GM19372 (cell line): Measurements from ENCODE around the gene ERBB4.
A peak's percentile ranks its signal among the peaks of the same experiment; 100 is the strongest.
"Not testable (repeated sequence)": the region's sequence is repeated elsewhere in the genome, so short reads cannot be mapped to it uniquely, and the experiment has no call there.

ENCODE experiments used
- ATAC-seq: cut with Tn5 transposase; IDR thresholded peaks from one replicate; pipeline ENCODE4 v1.9.1; 2021; ENCODE audit warnings: mild to moderate bottlenecking, low read depth, moderate library complexity; ENCODE audit not compliant: unreplicated experiment

Gene ERBB4

DNA sequence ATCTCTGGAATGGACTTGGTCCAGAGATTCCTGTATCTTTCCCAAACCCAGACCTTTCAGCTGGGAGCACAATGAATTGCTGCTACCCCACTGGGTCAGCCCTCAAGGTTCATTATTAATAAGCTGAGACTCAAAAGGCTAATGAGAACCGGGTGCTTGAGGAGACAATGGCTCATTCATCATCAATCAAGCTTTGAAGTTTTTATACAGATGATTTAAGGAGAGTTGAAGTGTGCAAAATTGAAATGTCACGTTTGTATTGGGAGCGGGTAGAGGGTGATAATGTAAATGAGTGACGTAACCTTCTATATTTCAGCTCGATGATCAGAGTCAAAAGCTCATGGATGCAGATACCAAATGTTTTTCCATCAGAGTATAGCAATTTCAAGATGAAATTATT lies 744.9 kb downstream of the ERBB4 start:
- no peak for ATAC-seq

DNA sequence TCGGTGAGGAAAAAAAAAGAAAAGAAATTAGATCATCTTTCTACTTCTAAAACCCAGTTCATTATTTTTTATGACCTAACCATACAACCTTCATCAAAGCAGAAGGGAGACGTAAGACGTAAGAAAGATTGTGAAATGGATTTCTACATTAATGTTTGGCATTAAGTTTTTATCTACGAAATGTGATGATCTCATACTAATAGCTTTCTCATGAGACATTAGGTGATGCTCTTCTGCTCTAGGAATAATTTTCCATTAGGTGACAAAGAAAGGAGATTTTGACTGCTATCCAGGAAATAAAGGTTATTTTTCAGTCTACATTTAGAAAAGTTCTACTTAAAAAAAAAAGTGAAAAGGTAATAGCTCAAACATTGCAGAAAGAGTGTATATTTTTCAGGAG lies 748.6 kb downstream of the ERBB4 start:
- ATAC-seq = no peak

DNA sequence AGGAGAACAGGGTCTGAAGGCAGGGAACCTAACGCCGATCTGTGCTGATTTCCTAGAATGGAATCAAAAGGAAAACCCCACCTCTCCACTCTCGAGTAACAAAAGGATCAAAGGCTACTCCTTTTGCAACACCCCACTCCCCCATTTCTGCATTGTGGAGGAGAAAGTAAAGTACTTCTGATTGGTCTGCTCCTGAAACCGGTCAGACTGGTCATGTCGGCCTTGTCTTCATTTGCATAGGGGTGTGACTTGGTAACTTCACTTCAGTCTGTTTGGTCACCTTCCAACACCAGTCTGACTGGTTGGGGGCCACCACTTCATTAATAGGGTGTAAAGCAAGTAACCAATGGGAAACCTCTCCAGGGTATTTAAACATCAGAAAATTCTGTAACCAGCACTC lies 771.9 kb downstream of the ERBB4 start:
- no peak for ATAC-seq

DNA sequence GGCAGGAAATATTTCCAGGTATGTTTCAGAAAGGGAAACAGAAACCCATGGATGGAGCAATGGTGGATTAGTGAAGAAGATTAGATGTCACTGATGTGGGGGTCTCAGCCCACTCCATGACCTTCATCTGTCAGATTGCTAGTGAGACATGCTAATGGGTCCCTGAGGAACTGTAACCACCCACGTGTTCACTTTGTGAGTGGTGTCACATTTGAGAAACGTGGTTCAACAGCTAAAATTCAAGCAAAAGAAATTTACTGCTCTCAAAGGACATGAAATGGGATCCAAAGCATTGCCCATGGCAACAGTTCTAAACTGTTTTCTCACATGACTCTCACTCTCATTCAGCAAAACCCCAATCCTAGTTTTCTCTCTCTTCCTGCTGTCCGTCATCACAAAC lies 776.1 kb downstream of the ERBB4 start:
- ATAC-seq = no peak

DNA sequence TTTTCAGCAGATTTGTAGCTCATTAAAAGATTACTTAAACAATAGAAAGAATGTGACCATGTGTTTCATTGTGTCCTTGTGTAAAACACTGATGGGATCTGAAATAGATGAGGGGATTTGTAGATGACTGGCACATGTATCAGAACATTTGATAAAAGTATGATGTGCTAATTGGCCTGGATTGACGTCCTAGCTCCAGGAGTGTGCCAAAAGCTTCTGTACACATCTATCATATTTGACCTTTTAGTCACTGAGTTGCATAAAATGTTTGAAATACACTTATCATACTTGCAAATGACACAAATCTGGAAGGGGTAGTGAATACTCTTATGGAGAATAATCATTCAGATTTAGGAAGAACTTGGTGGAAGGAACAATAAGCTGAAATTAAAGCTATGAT lies 778.5 kb downstream of the ERBB4 start:
- ATAC-seq = no peak

DNA sequence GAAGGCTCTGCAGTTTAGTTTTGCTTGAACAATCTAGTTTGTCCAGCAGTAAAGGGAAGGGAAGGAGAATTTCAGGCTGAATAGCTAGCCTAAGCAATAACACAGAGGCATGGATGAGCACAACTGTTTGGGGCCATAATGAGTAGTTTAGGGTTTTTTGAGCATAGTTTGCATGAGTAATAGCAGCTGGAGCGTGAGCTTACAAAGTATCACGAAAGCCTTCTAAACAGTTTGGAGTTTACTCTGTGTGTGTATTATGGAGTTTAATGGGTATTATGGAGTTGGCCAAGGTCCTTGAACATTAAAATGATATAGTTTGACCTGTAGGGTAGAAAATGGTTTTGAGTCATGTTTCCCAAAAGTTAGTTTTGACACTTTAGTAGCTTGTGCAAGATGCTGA lies 782.3 kb downstream of the ERBB4 start:
- no peak for ATAC-seq

DNA sequence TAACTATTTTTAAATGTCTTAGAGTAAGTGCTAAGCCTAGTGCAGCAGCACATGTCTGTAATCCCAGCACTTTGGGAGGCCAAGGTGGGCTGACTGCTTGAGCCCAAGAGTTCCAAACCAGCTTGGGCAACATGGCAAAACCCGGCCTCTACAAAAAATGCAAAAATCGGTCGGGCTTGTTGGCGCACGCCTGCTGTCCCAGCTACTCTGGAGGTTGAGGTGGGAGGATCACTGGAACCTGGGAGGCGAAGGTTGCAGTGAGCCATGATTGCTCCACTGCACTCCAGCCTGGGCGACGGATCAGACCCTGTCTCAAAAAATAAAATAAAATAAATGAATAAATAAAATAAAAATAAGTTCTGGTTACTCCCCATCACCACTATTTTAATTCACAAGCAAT lies 783.4 kb downstream of the ERBB4 start:
- ATAC-seq = no peak

DNA sequence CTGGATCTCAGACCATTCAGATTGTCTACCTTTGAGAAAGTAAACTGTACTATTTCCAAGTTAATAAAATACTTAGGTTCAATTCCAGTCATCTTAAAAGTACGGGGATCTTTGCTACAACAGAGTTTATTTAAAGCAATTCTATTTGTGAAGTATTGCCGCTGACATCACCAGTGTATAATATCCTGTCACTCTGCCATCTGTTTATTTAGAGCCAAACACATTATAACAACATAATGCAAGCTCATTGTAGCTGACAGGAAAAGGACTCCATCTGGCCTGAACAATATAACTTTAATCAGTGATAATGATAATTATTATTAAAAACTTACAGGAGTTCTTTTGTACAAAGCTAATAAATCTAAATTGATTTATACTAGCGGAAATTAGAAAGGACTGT lies 786.8 kb downstream of the ERBB4 start:
- no peak for ATAC-seq

DNA sequence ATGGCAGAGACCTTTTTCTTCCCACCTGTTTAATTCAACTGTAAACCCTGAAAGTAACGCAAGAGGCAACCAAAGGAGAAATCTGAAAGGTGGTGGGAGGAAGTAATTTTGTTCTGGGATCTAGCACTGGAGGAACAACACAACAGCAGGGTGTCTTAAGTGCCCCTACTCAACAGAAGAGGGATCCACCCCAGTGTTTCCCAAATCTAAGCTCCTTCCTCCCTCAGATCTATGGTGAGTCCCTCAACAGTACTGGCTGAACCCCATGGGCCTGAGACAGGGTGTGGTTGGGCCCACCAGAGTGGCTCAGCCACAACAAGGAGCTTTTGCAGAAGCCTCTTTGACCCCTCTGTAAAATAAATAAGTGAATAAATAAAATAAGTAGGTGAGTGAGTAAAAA lies 790.3 kb downstream of the ERBB4 start:
- no peak for ATAC-seq

DNA sequence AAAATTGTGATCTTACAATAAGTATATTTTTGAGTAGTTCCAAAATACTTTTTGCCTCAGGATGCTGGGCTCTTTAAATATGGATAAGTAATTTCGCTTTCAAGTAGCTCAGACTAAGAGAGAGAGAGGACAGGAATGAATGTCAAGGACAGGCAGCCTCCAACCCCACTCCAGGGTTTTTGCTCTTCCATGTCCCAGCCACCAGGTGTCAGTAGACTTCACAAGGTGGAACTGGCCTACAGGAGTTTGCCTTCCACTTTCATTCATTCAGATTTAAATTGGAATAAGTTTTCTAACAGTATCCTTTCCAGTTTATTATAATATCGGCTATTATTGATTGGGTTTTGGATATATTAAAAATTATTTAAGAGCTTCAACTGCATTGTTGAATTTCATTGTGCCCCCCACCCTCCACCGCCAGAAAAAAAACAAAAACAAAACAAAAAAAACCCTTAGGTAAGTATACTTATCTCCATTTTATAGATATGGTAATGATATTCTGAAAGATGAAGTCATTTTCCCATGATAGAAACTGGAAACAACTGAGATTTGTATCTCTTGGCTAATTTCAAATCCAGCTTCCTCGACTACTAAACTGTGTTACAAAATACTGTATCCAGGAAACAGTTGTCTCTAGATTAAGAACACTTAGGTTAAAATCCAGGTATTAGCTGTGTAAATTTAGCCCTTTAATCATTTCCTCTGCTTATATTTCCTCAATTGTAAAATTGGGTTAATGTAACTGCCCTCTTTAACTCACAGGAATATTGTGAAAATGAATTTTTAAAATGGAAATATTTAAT lies 793.1 kb downstream of the ERBB4 start:
- peak; percentile 89 for ATAC-seq

DNA sequence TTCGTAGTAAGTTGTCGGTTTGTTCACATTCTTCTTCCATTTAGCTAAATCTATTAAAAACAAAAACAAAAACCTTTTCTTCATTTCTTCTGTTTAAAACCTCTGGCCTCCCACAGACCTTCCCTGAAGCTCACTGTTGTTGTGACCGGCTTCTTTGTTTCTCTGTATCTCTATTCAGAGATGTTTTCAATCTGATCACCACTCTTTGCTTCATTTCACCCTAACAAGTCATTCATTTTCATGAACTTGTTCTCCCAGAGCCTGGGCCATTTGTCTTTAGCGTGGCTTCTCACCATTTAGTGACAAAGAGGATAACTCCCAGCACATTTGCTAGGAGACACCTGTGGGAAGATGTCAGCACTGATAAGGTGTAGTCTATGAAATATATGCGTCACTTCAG lies 794.2 kb downstream of the ERBB4 start:
- no peak for ATAC-seq

DNA sequence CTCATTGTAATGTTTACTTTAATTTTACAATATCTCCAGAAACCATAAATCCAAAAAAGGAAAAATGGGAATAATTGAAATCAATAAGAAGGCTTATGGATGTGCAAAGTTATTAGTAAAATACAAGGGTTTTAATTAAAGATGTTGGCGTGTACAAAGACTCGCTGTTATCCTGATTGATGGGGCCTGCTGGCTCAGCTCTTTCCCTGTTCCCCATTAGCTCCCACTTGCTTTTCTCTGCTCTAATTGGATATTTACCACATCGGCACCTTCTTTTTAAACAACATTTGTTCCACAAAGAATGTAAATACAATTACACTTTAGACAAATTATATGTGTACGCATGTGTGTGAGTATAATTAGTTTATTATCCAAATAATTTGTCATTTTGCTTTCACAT lies 796.6 kb downstream of the ERBB4 start:
- ATAC-seq = no peak

DNA sequence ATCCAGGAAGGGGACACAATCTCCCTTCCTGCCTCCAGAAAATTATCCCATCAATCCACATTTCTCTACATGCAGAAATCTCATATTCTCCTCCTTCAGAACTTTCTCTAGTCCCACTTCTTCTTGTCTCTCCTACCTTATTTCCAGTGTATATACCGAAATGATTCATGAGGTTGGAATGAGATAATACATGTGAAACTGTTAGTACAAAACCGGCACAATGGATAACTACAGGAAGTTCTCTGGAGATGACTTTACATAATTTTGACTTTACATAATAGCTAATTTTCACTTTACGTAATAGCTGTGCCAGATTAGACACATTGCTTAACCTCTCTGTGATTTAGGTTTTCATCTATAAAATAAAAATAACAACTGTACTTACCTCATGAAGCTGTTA lies 801.3 kb downstream of the ERBB4 start:
- no peak for ATAC-seq

DNA sequence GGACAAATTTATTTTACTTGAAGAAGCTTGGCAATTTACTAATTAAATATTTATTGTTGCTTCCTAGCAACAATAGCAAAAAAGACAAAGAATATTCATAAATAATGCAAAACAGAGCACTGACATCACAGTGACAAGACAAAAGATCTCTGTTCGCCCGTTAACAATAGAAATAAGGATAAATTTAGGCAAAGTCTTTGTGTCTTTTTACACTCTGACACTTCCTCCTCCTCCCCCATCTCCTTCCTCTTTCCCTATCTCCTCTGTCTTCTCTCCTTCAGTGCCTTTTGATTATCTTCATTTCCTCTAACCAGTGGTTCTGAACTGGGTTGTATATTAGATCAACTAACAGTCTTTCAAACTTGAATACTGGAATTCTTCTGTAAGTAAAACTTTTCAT lies 808.4 kb downstream of the ERBB4 start:
- no peak for ATAC-seq

DNA sequence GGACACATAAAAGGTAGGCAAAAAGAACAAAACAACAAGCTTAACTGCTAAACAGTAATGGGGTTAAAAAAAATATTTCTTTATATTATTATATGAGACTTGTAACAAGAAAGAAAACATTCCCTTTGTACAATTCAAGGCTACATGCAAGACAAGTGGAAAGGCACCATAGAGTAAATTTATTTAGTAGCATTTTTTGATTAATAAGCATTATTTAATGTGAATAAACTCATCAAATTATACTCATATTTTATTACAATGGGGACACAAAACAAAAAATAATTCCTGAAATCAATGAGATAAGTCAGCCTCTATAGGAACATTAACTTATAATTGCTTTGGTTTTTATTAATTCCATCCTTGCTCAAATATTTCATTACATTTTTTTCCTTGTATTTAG lies 809.2 kb downstream of the ERBB4 start:
- ATAC-seq = no peak

DNA sequence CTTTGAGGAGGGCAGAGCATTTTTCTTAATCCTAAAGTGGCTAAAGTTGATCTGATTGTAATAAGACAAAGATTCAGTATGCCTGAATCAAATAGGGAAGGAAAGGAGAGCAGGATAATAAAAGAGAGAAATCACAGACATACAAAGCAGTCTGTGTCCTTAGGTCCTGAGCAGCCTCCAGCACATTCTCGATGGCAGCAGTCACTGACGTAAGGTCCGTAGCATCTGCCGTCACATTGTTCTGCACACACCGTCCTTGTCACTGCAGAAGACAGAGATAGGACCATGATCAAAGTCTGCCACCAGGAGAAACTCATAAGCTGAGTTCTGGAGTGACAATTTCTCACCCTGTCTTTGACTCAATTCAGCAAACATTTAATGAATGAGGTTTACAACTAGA lies 813.7 kb downstream of the ERBB4 start:
- ATAC-seq = no peak

DNA sequence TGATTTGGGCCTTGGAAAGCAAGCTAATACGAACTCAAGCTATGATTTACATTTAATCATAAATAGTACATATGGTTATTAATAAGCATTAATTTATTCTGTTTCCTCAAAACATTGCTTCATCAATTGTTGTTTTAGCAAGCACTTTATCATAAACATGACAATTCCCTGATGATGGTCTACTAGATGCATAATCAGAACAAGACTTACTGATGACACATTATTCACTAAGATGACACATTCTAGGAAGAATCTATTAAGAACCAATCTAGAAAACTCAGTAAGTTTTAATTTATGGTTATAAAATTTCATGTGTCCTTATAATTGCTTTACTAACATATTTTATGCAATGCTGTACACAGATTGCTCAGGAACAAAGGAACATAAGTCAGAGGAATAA lies 815.2 kb downstream of the ERBB4 start:
- ATAC-seq = no peak

DNA sequence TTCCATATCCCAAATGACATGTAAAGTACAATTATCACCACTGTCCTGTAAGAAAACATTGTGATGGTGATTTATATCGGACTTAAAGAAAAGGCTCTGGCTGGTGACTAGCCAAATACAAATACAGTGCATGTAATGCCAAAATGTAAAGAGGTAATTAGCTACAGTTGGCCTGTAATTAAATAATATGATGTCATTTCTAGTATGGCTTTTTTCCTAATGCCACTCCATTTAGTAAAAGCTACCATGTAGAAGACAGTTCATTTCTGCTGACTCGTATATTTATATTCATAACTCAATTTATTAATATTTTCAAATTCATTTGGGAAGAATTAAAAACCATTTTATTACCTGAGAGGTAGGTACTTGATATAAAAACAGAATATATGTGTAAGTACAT lies 815.7 kb downstream of the ERBB4 start:
- no peak for ATAC-seq

DNA sequence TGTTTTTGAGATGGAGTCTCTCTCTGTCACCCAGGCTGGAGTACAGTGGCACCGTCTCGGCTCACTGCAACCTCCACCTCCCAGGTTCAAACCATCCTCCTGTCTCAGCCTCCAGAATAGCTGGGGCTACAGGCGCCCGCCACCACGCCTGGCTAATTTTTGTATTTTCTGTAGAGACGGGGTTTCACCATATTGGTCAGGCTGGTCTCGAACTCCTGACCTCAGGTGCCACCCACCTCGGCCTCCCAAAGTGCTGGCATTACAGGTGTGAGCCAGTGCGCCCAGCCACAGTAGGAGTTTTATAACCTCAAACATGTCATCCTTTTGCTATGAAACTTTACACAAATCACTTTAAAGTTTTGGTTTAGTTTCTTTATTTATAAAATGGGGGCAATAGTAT lies 816.7 kb downstream of the ERBB4 start:
- ATAC-seq = not testable (repeated sequence)

DNA sequence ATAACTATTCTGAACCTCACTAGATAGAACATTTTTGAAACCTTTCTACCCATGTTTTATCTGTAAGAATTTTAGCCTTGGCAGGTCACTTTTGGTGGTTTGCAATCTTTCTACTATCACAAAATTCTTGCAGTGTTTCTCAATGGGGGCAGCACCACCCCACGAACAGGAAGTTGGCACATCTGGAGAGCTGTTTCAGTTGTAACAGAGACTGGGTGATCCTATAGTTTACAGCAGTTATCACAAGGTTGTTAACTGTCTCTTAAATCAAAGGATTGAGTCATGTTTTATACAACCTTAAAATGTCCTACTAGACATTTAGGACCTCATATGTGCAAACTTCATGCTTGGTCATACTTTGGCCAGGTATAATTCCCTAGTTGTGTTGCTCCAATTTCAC lies 829.2 kb downstream of the ERBB4 start:
- no peak for ATAC-seq

DNA sequence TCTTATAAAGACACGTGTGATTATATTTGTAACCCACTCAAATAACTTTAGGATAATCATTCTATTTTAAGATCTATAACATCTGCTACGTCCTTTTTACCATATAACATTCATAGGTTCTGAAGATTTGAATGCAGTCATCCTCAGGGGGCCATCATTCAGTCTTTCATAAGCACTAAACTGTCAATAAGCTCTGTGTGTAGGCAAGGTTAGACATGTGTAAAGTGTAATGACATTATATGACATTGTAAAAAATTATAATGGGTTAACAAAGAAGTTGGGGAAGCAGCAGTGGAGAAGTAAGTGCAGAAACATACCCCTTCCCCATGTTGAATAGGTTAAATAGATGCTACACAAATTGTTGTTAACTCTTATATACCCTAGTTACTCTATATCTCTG lies 845.9 kb downstream of the ERBB4 start:
- no peak for ATAC-seq

DNA sequence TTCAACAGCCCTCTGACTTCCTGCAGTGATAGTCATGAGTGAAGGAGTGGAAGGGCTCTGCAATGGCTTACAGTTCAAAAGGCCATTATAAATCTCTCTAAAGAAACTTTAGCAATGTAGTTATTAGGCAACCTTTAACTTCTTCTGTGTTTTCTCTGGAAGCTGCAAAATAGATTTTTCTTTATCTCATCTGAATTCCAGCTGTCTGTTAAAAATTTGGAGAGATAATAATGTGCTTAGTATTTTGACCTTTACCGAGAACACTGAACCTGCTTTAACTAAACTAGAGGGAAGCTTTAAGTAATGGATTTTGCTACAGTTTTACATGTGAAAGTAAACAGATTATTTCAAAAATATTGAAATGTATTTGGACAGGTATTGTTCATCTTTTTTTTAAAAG lies 847.9 kb downstream of the ERBB4 start:
- ATAC-seq = no peak

DNA sequence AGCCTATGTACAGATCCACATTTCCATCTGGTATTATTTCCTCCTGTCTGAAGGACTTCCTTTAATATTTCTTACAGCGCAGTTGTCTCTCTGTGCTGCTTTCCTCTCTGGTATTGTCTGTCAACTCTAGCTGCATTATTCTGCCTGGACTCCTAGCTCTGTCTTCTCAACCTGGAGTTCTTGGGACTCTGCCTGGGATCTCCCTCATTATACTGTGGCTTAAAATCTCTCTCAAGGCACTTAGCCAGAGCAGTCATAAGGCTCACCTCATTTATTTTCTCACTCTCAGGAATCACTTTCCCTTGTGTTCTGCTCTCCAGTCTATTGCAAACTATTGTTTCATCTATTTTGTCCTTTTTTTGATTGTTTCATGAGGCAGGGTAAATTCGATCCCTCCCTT lies 850.4 kb downstream of the ERBB4 start:
- ATAC-seq = no peak
